Tibial nerve (tissue), 4 donors: ENCODE results near the gene PLXNA1. TPM values are rescaled to one million over a fixed set of nuclear protein-coding genes. Genes with fewer than 3 reads are reported as not detected.

Source experiments
- DNase-seq, 2 donors: peaks; one replicate each; pipeline ENCODE4 v3.0.0-alpha.2; 2019; ENCODE audit warnings: low spot score in 2 of 2
- H3K27ac ChIP-seq, 4 donors: fragments of 200-600 bp; sonication (generic) in 3 of 4; one replicate each; pipeline ENCODE4 v1.5.1; 2017 to 2019; ENCODE audit warnings: mild to moderate bottlenecking in 1 of 4
- H3K27me3 ChIP-seq, 2 donors: fragments of 200-600 bp; sonication (generic) in 1 of 2; one replicate each; pipeline versions ENCODE4 v1.5.1 to v1.6.0; 2017 to 2019
- H3K36me3 ChIP-seq, 3 donors: fragments of 200-600 bp; sonication (generic); one replicate each; pipeline ENCODE4 v1.5.1; 2018 to 2019
- H3K4me1 ChIP-seq, 4 donors: fragments of 200-600 bp; sonication (generic) in 3 of 4; one replicate each; pipeline ENCODE4 v1.5.1; 2017 to 2019
- H3K4me3 ChIP-seq, 4 donors: fragments of 200-600 bp; sonication (generic) in 3 of 4; one replicate each; pipeline ENCODE4 v1.5.1; 2017 to 2019; ENCODE audit warnings: mild to moderate bottlenecking in 1 of 4, moderate library complexity in 1 of 4
- H3K9me3 ChIP-seq, 4 donors: fragments of 200-600 bp; sonication (generic) in 3 of 4; one replicate each; pipeline ENCODE4 v1.5.1; 2017 to 2019
- EP300 ChIP-seq, 2 donors: sonication (generic); formaldehyde crosslinking; IDR thresholded peaks; one replicate each; pipeline ENCODE4 v1.6.1; 2017; ENCODE audit warnings: antibody characterized with exemption in 2 of 2, mild to moderate bottlenecking in 1 of 2
- POLR2A ChIP-seq, 2 donors: fragments of 450-650 bp; IDR thresholded peaks; one replicate each; pipeline ENCODE4 v1.6.1; 2017; ENCODE audit warnings: antibody characterized with exemption in 2 of 2, mild to moderate bottlenecking in 2 of 2, moderate library complexity in 2 of 2
- WGBS, 2 donors: methylation state at CpG; one replicate each; pipeline ENCODE4 v1.1.5; 2018; 5-methylcytosine and 5-hydroxymethylcytosine counted together
- total RNA-seq, 4 donors: library from RNA; depleted of rRNA; stranded (reverse); fragments of >200 nt; gene quantifications; one replicate each; pipeline ENCODE4 v1.1.0, GENCODE V29; 2016
- TF ChIP-seq, protein P1 (sequence below), 5 experiments: fragments of 200-600 bp in 3 of 5; fragments of 450-650 bp in 2 of 5; sonication (generic) in 3 of 5; IDR thresholded peaks; one replicate each; pipeline ENCODE4 v1.5.1; 2016 to 2019; ENCODE audit warnings: antibody characterized with exemption in 5 of 5, mild to moderate bottlenecking in 3 of 5, moderate library complexity in 2 of 5

The PLXNA1 gene
- total RNA-seq, 4 donors from 2014 or later = 39.1 to 51.3 (median 39.9) TPM

GRCh38 chr3:126941721-126942270 lies 41.1 kb upstream of the PLXNA1 start:
- 90 to 93% methylated on average over 5 of the region's 5 CpGs for WGBS, 2 donors

GRCh38 chr3:126944089-126944965 lies 38.6 kb upstream of the PLXNA1 start:
- no peak for TF ChIP-seq EP300 (IDR thresholded peaks at IDR 0.05)
- Histone ChIP-seq H3K9me3 (no peaks in the 10 kb centered on the region), H3K4me3 (no peak overlapping the region), H3K27me3 (no peaks in the 10 kb centered on the region), H3K36me3 (peaks cover 0 to 20% (median 0%) of the 10 kb centered on the region in 3 donors), H3K27ac (no peak overlapping the region), H3K4me1 (no peaks in the 10 kb centered on the region)
- DNase-seq = no peak
- 89 to 91% methylated on average over 12 of the region's 12 CpGs for WGBS, 2 donors

More at GRCh38 chr3:126941721-126942270, 41.1 kb upstream of the PLXNA1 start:
- TF ChIP-seq EP300 (IDR thresholded peaks at IDR 0.05) = no peak
- TF ChIP-seq, protein P1, sequence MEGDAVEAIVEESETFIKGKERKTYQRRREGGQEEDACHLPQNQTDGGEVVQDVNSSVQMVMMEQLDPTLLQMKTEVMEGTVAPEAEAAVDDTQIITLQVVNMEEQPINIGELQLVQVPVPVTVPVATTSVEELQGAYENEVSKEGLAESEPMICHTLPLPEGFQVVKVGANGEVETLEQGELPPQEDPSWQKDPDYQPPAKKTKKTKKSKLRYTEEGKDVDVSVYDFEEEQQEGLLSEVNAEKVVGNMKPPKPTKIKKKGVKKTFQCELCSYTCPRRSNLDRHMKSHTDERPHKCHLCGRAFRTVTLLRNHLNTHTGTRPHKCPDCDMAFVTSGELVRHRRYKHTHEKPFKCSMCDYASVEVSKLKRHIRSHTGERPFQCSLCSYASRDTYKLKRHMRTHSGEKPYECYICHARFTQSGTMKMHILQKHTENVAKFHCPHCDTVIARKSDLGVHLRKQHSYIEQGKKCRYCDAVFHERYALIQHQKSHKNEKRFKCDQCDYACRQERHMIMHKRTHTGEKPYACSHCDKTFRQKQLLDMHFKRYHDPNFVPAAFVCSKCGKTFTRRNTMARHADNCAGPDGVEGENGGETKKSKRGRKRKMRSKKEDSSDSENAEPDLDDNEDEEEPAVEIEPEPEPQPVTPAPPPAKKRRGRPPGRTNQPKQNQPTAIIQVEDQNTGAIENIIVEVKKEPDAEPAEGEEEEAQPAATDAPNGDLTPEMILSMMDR (IDR thresholded peaks at IDR 0.05) = no peak
- no peak for TF ChIP-seq POLR2A (IDR thresholded peaks at IDR 0.05)
- Histone ChIP-seq H3K36me3 (no peaks in the 10 kb centered on the region), H3K27ac (no peak overlapping the region), H3K4me1 (peaks cover 0 to 15% (median 0%) of the 10 kb centered on the region in 4 donors), H3K27me3 (no peaks in the 10 kb centered on the region), H3K9me3 (no peaks in the 10 kb centered on the region), H3K4me3 (no peak overlapping the region)
- DNase-seq = no peak

GRCh38 chr3:126945171-126945721 lies 37.7 kb upstream of the PLXNA1 start:
- H3K9me3 ChIP-seq = no peaks in the 10 kb centered on the region
- H3K4me3 ChIP-seq = no peak overlapping the region
- H3K4me1 ChIP-seq = no peaks in the 10 kb centered on the region
- no peak for DNase-seq
- WGBS, 2 donors = 86 to 89% methylated on average over 17 of the region's 17 CpGs
- H3K36me3 ChIP-seq = peaks cover 0 to 29% (median 0%) of the 10 kb centered on the region in 3 donors
- H3K27ac ChIP-seq = no peak overlapping the region
- no peaks in the 10 kb centered on the region for H3K27me3 ChIP-seq
- TF ChIP-seq EP300 (IDR thresholded peaks at IDR 0.05) (no peak), POLR2A (IDR thresholded peaks at IDR 0.05) (no peak)
- TF ChIP-seq, protein P1 (IDR thresholded peaks at IDR 0.05) = no peak

- Histone ChIP-seq H3K27ac (no peak overlapping the region), H3K4me3 (no peak overlapping the region), H3K4me1 (no peaks in the 10 kb centered on the region), H3K9me3 (no peaks in the 10 kb centered on the region), H3K27me3 (no peaks in the 10 kb centered on the region), H3K36me3 (peaks cover 0 to 29% (median 0%) of the 10 kb centered on the region in 3 donors)
- WGBS, 2 donors = 89 to 92% methylated on average over 7 to 9 of the region's 9 CpGs
- TF ChIP-seq EP300 (IDR thresholded peaks at IDR 0.05) = no peak
- no peak for DNase-seq
Measured at GRCh38 chr3:126945891-126946290, 37.0 kb upstream of the PLXNA1 start.

DNA sequence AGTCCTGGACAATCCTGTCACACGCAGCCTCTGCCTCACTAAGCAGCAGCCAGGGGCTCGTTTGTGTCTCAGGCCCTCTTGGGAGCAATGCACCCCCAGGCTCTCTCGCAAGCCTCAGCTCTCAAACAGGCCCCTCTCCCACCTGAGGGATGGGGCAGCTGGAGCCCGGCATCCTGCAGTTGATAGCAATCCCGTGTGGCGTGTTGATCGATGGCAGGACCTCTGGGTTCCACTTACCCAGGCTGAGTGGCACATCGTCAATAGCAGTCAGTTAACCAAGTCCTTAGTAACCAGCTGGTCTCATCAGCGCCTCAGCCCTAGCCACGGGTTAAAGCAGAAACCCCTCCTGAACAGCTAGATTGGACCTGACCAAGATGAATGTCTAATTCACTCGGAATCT lies 36.5 kb upstream of the PLXNA1 start:
- DNase-seq = no peak
- no peaks in the 10 kb centered on the region for H3K4me1 ChIP-seq

More for the DNA sequence above, 36.5 kb upstream of the PLXNA1 start:
- 82 to 88% methylated on average over 11 of the region's 11 CpGs for WGBS, 2 donors
- no peak for TF ChIP-seq EP300 (IDR thresholded peaks at IDR 0.05)
- TF ChIP-seq, protein P1 (IDR thresholded peaks at IDR 0.05) = no peak
- no peak for TF ChIP-seq POLR2A (IDR thresholded peaks at IDR 0.05)
- H3K27ac ChIP-seq = no peak overlapping the region
- H3K27me3 ChIP-seq = no peaks in the 10 kb centered on the region
- no peak overlapping the region for H3K4me3 ChIP-seq
- H3K9me3 ChIP-seq = no peaks in the 10 kb centered on the region
- peaks cover 0 to 29% (median 0%) of the 10 kb centered on the region in 3 donors for H3K36me3 ChIP-seq
